Stomach (tissue), 19 donors: Measurements from ENCODE around the gene PSEN2. TPM values are rescaled to one million over a fixed set of nuclear protein-coding genes. Genes with fewer than 3 reads are reported as not detected.
A peak's percentile ranks its signal among the peaks of the same experiment; 100 is the strongest.

Experiments used
- DNase-seq, 2 donors: peaks; one replicate each; pipeline versions ENCODE4 v3.0.0 to v3.0.0-alpha.2; 2013 to 2019
- H3K27ac ChIP-seq, 5 donors: fragments of 200-600 bp in 4 of 5; sonication (generic) in 4 of 5; one replicate each; pipeline ENCODE4 v1.5.1; 2013 to 2019; ENCODE audit warnings: mild to moderate bottlenecking in 1 of 5, moderate library complexity in 1 of 5
- H3K27me3 ChIP-seq, 3 donors: fragments of 200-600 bp; sonication (generic); one replicate each; pipeline ENCODE4 v1.5.1; 2017 to 2019; ENCODE audit warnings: mixed run types in 1 of 3
- H3K36me3 ChIP-seq, 4 donors: fragments of 200-600 bp; sonication (generic); 1 replicate in 3 of 4; 2 replicates in 1 of 4; pipeline ENCODE4 v1.5.1; 2016 to 2019
- H3K4me1 ChIP-seq, 4 donors: fragments of 200-600 bp; sonication (generic); one replicate each; pipeline ENCODE4 v1.5.1; 2016 to 2019
- H3K4me3 ChIP-seq, 4 donors: fragments of 200-600 bp; sonication (generic) in 3 of 4; one replicate each; pipeline ENCODE4 v1.5.1; 2016 to 2019; ENCODE audit warnings: mild to moderate bottlenecking in 1 of 4
- H3K9me3 ChIP-seq, 4 donors: fragments of 200-600 bp; sonication (generic); one replicate each; pipeline ENCODE4 v1.5.1; 2016 to 2019
- EP300 ChIP-seq: sonication (generic); formaldehyde crosslinking; IDR thresholded peaks from one replicate; pipeline ENCODE4 v1.6.1; 2017; ENCODE audit warnings: antibody characterized with exemption
- POLR2A ChIP-seq, 4 donors: fragments of 450-650 bp; IDR thresholded peaks; one replicate each; pipeline ENCODE4 v1.6.1; 2016; ENCODE audit warnings: antibody characterized with exemption in 4 of 4, control low read depth in 2 of 4, mild to moderate bottlenecking in 1 of 4, moderate library complexity in 1 of 4
- POLR2AphosphoS5 ChIP-seq, 3 donors: sonication (generic); formaldehyde crosslinking; IDR thresholded peaks; one replicate each; pipeline ENCODE4 v1.6.1; 2016; ENCODE audit warnings: antibody characterized with exemption in 3 of 3
- WGBS, 5 donors: extraction: QIAGEN DNeasy Blood & Tissue Kit in 3 of 5; methylation state at CpG; one replicate each; pipeline versions ENCODE4 v1.1.5 to v1.1.7; 2013 to 2018; 5-methylcytosine and 5-hydroxymethylcytosine counted together
- intact Hi-C: fragments of 100-400 bp; cut with DNase I; formaldehyde crosslinking; loops from one replicate; pipeline ENCODE4 v1.15.1; 2023; ENCODE audit warnings: low total_unique reads
- long read RNA-seq, 10 donors: transcript quantifications; one replicate each; lab custom pipeline, GENCODE V29; 2026
- polyA plus RNA-seq, 3 donors: library from polyadenylated mRNA; stranded (reverse); fragments of 200-250 nt; gene quantifications; one replicate each; pipeline ENCODE4 v1.2.3, GENCODE V29; 2013
- total RNA-seq, 5 donors: library from RNA; depleted of rRNA; stranded (reverse); fragments of >200 nt; gene quantifications; one replicate each; pipeline versions ENCODE4 v1.1.0 to v1.2.3, GENCODE V29; 2014 to 2016
- TF ChIP-seq, protein P1 (sequence below), 7 experiments: fragments of 450-650 bp in 4 of 7; fragments of 200-600 bp in 3 of 7; sonication (generic) in 3 of 7; IDR thresholded peaks; one replicate each; pipeline ENCODE4 v1.5.1; 2016 to 2019; ENCODE audit warnings: antibody characterized with exemption in 7 of 7, control low read depth in 2 of 7, mild to moderate bottlenecking in 1 of 7
- donor health status: healthy with polysubstance abuse.
- donor health status: Bipolar disorder and iron deficiency.
- donor health status: healthy.

The PSEN2 gene
- total RNA-seq, result 10 to 100 TPM in 4 of 5 donors, 1 to 10 TPM in 1; 2.7 to 36.2 (median 22.8) TPM
- polyA plus RNA-seq, result 10 to 100 TPM in 1 of 3 donors, 1 to 10 TPM in 2; 6.3 to 11.8 (median 8.8) TPM
- long read RNA-seq, donor 1, result 0 reads
- long read RNA-seq, donor 2, partial matches to known transcripts, result 0 of 3 reads
- long read RNA-seq, donor 2, other reads (novel, unspliced or antisense), result 0 of 3 reads
- long read RNA-seq, donor 3, partial matches to known transcripts, result 0 of 2 reads
- long read RNA-seq, donor 3, other reads (novel, unspliced or antisense), result 0 of 2 reads
- long read RNA-seq, donor 4, partial matches to known transcripts, result 0 of 1 reads
- long read RNA-seq, donor 4, other reads (novel, unspliced or antisense), result 0 of 1 reads
- long read RNA-seq, donor 5, partial matches to known transcripts, result 0 of 1 reads
- long read RNA-seq, donor 5, other reads (novel, unspliced or antisense), result 0 of 1 reads
- long read RNA-seq, donor 6, result 0 reads
- long read RNA-seq, donor 7, partial matches to known transcripts, result 0 of 2 reads
- long read RNA-seq, donor 7, other reads (novel, unspliced or antisense), result 0 of 2 reads
- long read RNA-seq, donor 8, partial matches to known transcripts, result 0 of 2 reads
- long read RNA-seq, donor 8, other reads (novel, unspliced or antisense), result 0 of 2 reads
- long read RNA-seq, donor 9, partial matches to known transcripts, result 0 of 1 reads
- long read RNA-seq, donor 9, other reads (novel, unspliced or antisense), result 0 of 1 reads
- long read RNA-seq, donor 10, result 0 reads

DNA sequence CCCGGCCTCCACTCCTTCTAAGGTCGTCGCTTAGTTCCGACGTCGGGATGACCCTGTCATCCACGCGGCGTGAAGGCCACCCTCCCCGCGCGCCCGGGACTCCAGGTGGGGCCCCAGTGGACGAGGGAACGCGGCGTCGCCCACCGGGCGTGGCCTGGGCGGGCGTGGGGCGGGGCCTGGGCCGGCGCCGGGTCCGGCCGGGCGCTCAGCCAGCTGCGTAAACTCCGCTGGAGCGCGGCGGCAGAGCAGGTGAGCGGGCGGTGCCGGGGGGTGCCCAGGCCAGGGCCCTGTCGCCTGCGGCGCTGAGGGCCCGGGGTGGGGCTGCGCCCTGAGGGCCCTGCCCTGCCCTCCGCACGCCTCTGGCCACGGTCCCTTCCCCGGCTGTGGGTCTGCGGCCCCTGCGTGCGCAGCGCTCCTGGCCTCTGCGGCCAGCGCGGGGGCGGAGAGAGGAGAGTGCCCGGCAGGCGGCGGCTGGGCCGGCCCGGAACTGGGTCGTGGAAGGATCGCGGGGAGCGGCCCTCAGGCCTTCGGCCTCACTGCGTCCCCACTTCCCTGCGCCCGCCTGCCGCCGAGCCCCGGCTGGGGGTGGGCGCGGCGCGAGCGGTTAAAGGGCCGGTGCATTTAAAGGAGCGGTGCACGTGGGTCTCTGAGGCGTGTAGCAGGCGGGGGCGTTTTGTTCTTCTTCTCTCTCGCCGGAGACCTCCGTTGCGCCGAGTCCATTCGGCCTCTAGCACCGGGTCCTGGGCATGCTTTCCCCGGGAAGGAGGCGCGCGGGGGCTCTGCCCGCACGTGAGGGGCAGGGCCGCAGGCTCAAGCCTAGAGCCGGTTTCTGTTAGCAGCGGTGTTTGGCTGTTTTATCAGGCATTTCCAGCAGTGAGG lies at the start of gene PSEN2:
Gene PSEN2, plus strand, starts transcription at position 216 of the 879 bp plus-strand sequence. CDS start 11,292 bp downstream, outside the sequence.
- DNase-seq, result peak; percentile 84 to 89
- Histone ChIP-seq H3K36me3 (peaks cover 0 to 3% (median 0%) of the 10 kb centered on the region in 4 donors), H3K27ac (peak within 1 kb of the TSS; percentile 80 to 92 (median 85)), H3K4me3 (peak within 1 kb of the TSS; percentile 58 to 74 (median 69)), H3K27me3 (no peaks in the 10 kb centered on the region), H3K4me1 (peaks cover 17 to 36% (median 33%) of the 10 kb centered on the region in 4 donors), H3K9me3 (no peaks in the 10 kb centered on the region)
- TF ChIP-seq POLR2AphosphoS5 (IDR thresholded peaks at IDR 0.05), result peak in 2 of 3 donors; percentile 31 to 60
- TF ChIP-seq, protein P1, sequence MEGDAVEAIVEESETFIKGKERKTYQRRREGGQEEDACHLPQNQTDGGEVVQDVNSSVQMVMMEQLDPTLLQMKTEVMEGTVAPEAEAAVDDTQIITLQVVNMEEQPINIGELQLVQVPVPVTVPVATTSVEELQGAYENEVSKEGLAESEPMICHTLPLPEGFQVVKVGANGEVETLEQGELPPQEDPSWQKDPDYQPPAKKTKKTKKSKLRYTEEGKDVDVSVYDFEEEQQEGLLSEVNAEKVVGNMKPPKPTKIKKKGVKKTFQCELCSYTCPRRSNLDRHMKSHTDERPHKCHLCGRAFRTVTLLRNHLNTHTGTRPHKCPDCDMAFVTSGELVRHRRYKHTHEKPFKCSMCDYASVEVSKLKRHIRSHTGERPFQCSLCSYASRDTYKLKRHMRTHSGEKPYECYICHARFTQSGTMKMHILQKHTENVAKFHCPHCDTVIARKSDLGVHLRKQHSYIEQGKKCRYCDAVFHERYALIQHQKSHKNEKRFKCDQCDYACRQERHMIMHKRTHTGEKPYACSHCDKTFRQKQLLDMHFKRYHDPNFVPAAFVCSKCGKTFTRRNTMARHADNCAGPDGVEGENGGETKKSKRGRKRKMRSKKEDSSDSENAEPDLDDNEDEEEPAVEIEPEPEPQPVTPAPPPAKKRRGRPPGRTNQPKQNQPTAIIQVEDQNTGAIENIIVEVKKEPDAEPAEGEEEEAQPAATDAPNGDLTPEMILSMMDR (IDR thresholded peaks at IDR 0.05), result peak in 2 of 7 experiments; percentile 19 to 31
- TF ChIP-seq EP300, result no peak
- intact Hi-C loops, result no loop called here
- 0 to 1% (median 1%) methylated on average over 25 to 97 of the region's 97 CpGs for WGBS, 5 donors

DNA sequence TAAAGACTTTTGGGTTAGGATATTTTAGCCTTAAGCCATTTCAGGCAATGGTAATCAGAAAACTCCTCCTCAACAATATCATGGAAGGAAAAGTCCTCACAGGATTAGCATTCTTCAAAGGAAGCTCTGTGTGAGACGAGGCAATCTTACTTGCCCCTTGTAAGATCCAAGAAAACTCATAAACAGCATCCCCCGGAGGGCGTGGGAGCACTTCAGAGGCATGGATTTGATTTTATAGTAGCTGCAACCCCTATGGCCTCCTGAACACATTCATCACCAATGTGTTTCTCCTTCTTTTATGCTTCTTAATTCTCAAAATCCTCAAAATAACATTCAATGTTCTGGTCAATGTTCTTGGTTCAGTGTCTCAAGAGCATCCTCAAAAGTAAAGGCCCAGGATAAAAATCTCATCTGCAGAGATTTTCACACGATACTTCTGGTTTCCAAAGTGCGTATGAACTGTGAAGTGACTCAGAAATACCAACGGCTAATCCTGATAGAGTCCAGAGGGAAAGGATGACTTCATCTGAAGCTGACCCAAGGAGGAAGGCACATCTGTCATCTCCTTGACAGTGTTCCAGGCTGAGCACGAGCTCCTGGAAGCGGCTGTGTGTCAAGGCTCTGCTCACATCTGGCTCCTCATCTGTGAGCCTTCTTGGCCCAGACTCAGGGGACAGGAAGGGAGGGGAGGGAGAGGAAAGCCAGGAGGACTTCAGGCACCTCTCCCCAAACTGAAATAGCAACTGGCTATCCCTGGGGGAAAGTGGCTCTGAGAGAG lies 49.3 kb upstream of the PSEN2 start:
- H3K27ac ChIP-seq, result peak overlapping the region; percentile 60 to 93 (median 81)
- H3K9me3 ChIP-seq, result no peaks in the 10 kb centered on the region
- no peaks in the 10 kb centered on the region for H3K36me3 ChIP-seq
- peaks cover 0 to 25% (median 6%) of the 10 kb centered on the region in 4 donors for H3K4me1 ChIP-seq
- intact Hi-C loops, result loop anchor here (10.0 kb wide), 1 partner anchor 86 kb away; the partner anchor contains the start of gene ITPKB
- TF ChIP-seq EP300 (peak; percentile 97), POLR2AphosphoS5 (IDR thresholded peaks at IDR 0.05) (peak; percentile 90 to 100 (median 98)), POLR2A (IDR thresholded peaks at IDR 0.05) (no peak)
- DNase-seq, result peak; percentile 52 to 95
- H3K4me3 ChIP-seq, result no peak overlapping the region
- no peaks in the 10 kb centered on the region for H3K27me3 ChIP-seq
- WGBS, 5 donors, result 35 to 65% (median 48%) methylated on average over 8 of the region's 8 CpGs

DNA sequence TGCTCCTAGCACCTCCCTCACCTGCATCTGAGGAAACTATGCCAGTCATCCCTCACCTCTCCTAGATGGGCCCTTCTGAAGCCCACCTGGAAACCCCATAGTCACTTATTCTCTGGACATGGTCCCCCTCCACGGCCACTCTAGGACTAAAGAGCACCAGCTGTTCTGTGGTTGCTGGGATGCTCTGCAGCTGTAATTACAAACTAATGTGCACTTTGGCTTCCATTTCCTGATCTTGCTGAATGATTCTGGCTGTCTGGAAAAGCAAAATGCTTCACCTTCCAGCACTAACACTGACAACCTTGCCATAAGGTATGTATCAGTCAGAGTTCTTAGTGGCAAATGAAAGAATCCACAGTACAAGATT lies 48.7 kb upstream of the PSEN2 start:
- Histone ChIP-seq H3K4me1 (peaks cover 0 to 26% (median 6%) of the 10 kb centered on the region in 4 donors), H3K27me3 (no peaks in the 10 kb centered on the region), H3K9me3 (no peaks in the 10 kb centered on the region), H3K36me3 (no peaks in the 10 kb centered on the region), H3K4me3 (no peak overlapping the region), H3K27ac (peak overlapping the region; percentile 27 to 93 (median 81))
- peak in 1 of 2 donors; percentile 77 for DNase-seq
- intact Hi-C loops, result loop anchor here (10.0 kb wide), 1 partner anchor 87 kb away; the partner anchor contains the start of gene ITPKB
- TF ChIP-seq POLR2AphosphoS5 (IDR thresholded peaks at IDR 0.05) (no peak), POLR2A (IDR thresholded peaks at IDR 0.05) (no peak), EP300 (no peak)
- TF ChIP-seq, protein P1 (IDR thresholded peaks at IDR 0.05), result no peak
- WGBS, 5 donors, result 14 to 73% (median 48%) methylated on average over 1 of the region's 1 CpG

DNA sequence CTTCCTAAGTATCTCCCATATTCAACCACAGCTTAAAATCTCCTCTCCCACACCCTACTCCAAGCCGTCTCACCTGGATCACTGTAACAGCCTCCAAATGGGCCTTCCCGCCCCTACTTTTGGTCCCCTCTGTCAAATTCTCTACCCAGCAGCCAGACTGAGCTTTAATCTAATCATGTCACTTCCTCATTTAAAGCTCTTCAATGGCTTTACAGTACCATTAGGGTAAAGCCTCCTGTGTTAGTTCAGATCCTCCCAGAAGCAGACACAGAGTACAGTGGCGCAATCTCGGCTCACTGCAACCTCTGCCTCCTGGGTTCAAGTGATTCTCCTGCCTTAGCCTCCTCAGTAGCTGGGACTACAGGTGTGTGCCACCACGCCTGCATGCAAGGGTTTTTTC lies 46.8 kb upstream of the PSEN2 start:
- H3K4me3 ChIP-seq, result no peak overlapping the region
- DNase-seq, result no peak
- H3K36me3 ChIP-seq, result no peaks in the 10 kb centered on the region
- H3K9me3 ChIP-seq, result no peaks in the 10 kb centered on the region
- no peaks in the 10 kb centered on the region for H3K27me3 ChIP-seq
- intact Hi-C loops, result loop anchor here (10.0 kb wide), 1 partner anchor 89 kb away; the partner anchor contains the start of gene ITPKB
- peaks cover 9 to 45% (median 18%) of the 10 kb centered on the region in 4 donors for H3K4me1 ChIP-seq
- TF ChIP-seq, protein P1 (IDR thresholded peaks at IDR 0.05), result no peak
- TF ChIP-seq POLR2A (IDR thresholded peaks at IDR 0.05) (no peak), POLR2AphosphoS5 (IDR thresholded peaks at IDR 0.05) (no peak), EP300 (no peak)
- 90 to 96% (median 93%) methylated on average over 4 to 5 of the region's 5 CpGs for WGBS, 5 donors
- H3K27ac ChIP-seq, result peak overlapping the region in 4 of 5 donors; percentile 81 to 93 (median 84)
